Esophagus muscularis mucosa (tissue), 4 donors: ENCODE measurements around the gene SCLT1. TPM values are rescaled to one million over a fixed set of nuclear protein-coding genes. Genes with fewer than 3 reads are reported as not detected.

Experiments used
- DNase-seq: peaks from one replicate; pipeline ENCODE4 v3.0.0-alpha.2; 2017; ENCODE audit errors: extremely low spot score
- H3K27ac ChIP-seq, 4 donors: fragments of 200-600 bp; sonication (generic); replicated peaks in 1 of 4; 1 replicate in 3 of 4; 2 replicates in 1 of 4; pipeline ENCODE4 v1.5.1; 2016 to 2019; ENCODE audit warnings: mild to moderate bottlenecking in 1 of 4
- H3K27me3 ChIP-seq, 4 donors: fragments of 200-600 bp; sonication (generic); one replicate each; pipeline versions ENCODE4 v1.5.1 to v1.6.0; 2016 to 2019
- H3K36me3 ChIP-seq, 4 donors: fragments of 200-600 bp; sonication (generic); one replicate each; pipeline ENCODE4 v1.5.1; 2016 to 2019
- H3K4me1 ChIP-seq, 4 donors: fragments of 200-600 bp; sonication (generic); one replicate each; pipeline ENCODE4 v1.5.1; 2016 to 2019
- H3K4me3 ChIP-seq, 4 donors: fragments of 200-600 bp; sonication (generic); 1 replicate in 2 of 4; 2 replicates in 2 of 4; pipeline ENCODE4 v1.5.1; 2016 to 2019; ENCODE audit warnings: mild to moderate bottlenecking in 4 of 4, moderate library complexity in 1 of 4
- H3K9me3 ChIP-seq, 4 donors: fragments of 200-600 bp; sonication (generic); 1 replicate in 3 of 4; 2 replicates in 1 of 4; pipeline ENCODE4 v1.5.1; 2016 to 2019
- EP300 ChIP-seq: sonication (generic); formaldehyde crosslinking; IDR thresholded peaks from one replicate; pipeline ENCODE4 v1.6.1; 2017; ENCODE audit warnings: antibody characterized with exemption
- POLR2A ChIP-seq: fragments of 450-650 bp; IDR thresholded peaks from one replicate; pipeline ENCODE4 v1.6.1; 2017; ENCODE audit warnings: antibody characterized with exemption, moderate library complexity, mild to moderate bottlenecking, low read depth
- POLR2AphosphoS5 ChIP-seq, 2 donors: sonication (generic); formaldehyde crosslinking; IDR thresholded peaks; one replicate each; pipeline ENCODE4 v1.6.1; 2017; ENCODE audit warnings: antibody characterized with exemption in 2 of 2
- WGBS: methylation state at CpG from one replicate; pipeline ENCODE4 v1.1.5; 2018; 5-methylcytosine and 5-hydroxymethylcytosine counted together
- intact Hi-C: fragments of 100-400 bp; cut with DNase I; formaldehyde crosslinking; loops from one replicate; pipeline ENCODE4 v1.15.1; 2023
- total RNA-seq, 4 donors: library from RNA; depleted of rRNA; stranded (reverse); fragments of >200 nt; gene quantifications; one replicate each; pipeline versions ENCODE4 v1.1.0 to v1.2.1, GENCODE V29; 2016
- TF ChIP-seq, protein P1 (sequence below), 3 experiments: fragments of 200-600 bp in 2 of 3; fragments of 450-650 bp in 1 of 3; sonication (generic) in 2 of 3; IDR thresholded peaks; one replicate each; pipeline ENCODE4 v1.5.1; 2017 to 2019; ENCODE audit warnings: antibody characterized with exemption in 3 of 3, mild to moderate bottlenecking in 2 of 3, moderate library complexity in 1 of 3

SCLT1 gene
- total RNA-seq, 4 donors from 2014 or later: 6.4 to 12.5 (median 9.7) TPM

DNA sequence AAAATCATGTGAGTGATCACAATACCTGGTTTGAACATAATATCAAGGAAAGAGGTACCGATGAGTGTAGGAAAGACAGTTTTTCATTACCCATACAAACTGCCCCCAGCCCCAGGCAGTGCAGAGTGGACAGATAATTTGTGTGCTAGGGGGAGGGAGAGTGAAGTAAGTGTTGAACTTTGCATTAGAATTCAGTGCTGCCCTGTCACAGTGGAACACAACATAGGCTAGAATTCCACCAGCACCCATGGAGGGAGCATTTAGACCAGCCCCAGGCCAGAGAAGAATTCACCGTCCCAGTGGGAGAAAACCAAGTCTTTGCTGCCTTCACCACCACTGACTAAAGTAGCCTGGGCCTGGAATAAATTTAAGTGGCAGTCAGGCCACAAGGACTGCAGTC lies 107.3 kb downstream of the SCLT1 start:
- Histone ChIP-seq H3K27me3 (no peaks in the 10 kb centered on the region), H3K4me1 (no peaks in the 10 kb centered on the region), H3K4me3 (no peak overlapping the region), H3K27ac (no peak overlapping the region), H3K36me3 (peaks cover 0 to 24% (median 6%) of the 10 kb centered on the region in 4 donors), H3K9me3 (peaks cover 0 to 3% (median 0%) of the 10 kb centered on the region in 4 donors)
- 100% methylated on average over 2 of the region's 2 CpGs for WGBS
- no peak for DNase-seq
- no peak for TF ChIP-seq EP300
- TF ChIP-seq, protein P1, sequence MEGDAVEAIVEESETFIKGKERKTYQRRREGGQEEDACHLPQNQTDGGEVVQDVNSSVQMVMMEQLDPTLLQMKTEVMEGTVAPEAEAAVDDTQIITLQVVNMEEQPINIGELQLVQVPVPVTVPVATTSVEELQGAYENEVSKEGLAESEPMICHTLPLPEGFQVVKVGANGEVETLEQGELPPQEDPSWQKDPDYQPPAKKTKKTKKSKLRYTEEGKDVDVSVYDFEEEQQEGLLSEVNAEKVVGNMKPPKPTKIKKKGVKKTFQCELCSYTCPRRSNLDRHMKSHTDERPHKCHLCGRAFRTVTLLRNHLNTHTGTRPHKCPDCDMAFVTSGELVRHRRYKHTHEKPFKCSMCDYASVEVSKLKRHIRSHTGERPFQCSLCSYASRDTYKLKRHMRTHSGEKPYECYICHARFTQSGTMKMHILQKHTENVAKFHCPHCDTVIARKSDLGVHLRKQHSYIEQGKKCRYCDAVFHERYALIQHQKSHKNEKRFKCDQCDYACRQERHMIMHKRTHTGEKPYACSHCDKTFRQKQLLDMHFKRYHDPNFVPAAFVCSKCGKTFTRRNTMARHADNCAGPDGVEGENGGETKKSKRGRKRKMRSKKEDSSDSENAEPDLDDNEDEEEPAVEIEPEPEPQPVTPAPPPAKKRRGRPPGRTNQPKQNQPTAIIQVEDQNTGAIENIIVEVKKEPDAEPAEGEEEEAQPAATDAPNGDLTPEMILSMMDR (IDR thresholded peaks at IDR 0.05): no peak
- TF ChIP-seq POLR2A: no peak
- no peak for TF ChIP-seq POLR2AphosphoS5 (IDR thresholded peaks at IDR 0.05)
- intact Hi-C loops: no loop called here

GRCh38 chr4:128983771-128984485 lies 109.4 kb downstream of the SCLT1 start:
- Histone ChIP-seq H3K27ac (no peak overlapping the region), H3K36me3 (peaks cover 0 to 29% (median 6%) of the 10 kb centered on the region in 4 donors), H3K4me3 (no peak overlapping the region), H3K9me3 (peaks cover 0 to 3% (median 0%) of the 10 kb centered on the region in 4 donors), H3K4me1 (no peaks in the 10 kb centered on the region), H3K27me3 (no peaks in the 10 kb centered on the region)
- 77% methylated on average over 2 of the region's 2 CpGs for WGBS
- no peak for DNase-seq
- TF ChIP-seq, protein P1 (IDR thresholded peaks at IDR 0.05): no peak
- TF ChIP-seq POLR2A: no peak
- no peak for TF ChIP-seq EP300
- intact Hi-C loops: no loop called here

- intact Hi-C loops: no loop called here
- DNase-seq: no peak
- WGBS: 87% methylated on average over 6 of the region's 6 CpGs
Measured at GRCh38 chr4:128981377-128981776, 112.0 kb downstream of the SCLT1 start.

DNA sequence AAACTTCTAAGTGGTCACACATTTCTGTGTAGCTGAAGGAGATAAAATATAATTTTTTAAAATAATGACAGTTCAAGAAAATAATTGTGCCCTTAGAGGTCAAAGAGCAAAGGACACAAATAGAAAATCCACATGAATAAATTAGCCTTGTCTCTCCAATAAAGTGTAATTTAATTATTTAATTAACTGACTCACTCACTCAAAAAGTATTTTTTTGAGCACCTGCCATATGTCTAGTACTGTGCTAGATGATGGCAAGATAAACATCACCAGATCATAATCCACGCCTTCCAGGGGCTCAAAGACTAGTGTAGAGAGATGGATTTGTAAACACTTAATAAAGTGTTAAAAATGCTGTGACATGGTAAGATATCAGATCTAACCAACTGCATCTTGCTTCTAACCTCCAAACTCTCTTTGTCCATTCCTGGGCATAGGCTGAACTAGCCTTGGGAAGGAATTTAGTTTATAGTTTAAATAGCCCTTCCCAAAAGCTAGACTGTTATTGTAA lies 112.5 kb downstream of the SCLT1 start:
- H3K27me3 ChIP-seq: no peaks in the 10 kb centered on the region
- 78% methylated on average over 1 of the region's 1 CpG for WGBS
- H3K36me3 ChIP-seq: peaks cover 0 to 5% (median 0%) of the 10 kb centered on the region in 4 donors
- DNase-seq: no peak
- intact Hi-C loops: no loop called here
- no peak overlapping the region for H3K27ac ChIP-seq
- H3K4me1 ChIP-seq: no peaks in the 10 kb centered on the region
- no peak overlapping the region for H3K4me3 ChIP-seq
- TF ChIP-seq POLR2A: no peak
- no peak for TF ChIP-seq EP300
- no peaks in the 10 kb centered on the region for H3K9me3 ChIP-seq

More at GRCh38 chr4:128981377-128981776, 112.0 kb downstream of the SCLT1 start:
- TF ChIP-seq, protein P1 (IDR thresholded peaks at IDR 0.05): no peak
- TF ChIP-seq EP300: no peak
- no peak for TF ChIP-seq POLR2AphosphoS5 (IDR thresholded peaks at IDR 0.05)
- no peak for TF ChIP-seq POLR2A
- no peak overlapping the region for H3K4me3 ChIP-seq
- H3K27me3 ChIP-seq: no peaks in the 10 kb centered on the region
- no peaks in the 10 kb centered on the region for H3K4me1 ChIP-seq
- no peak overlapping the region for H3K27ac ChIP-seq
- no peaks in the 10 kb centered on the region for H3K9me3 ChIP-seq
- peaks cover 0 to 10% (median 2%) of the 10 kb centered on the region in 4 donors for H3K36me3 ChIP-seq

DNA sequence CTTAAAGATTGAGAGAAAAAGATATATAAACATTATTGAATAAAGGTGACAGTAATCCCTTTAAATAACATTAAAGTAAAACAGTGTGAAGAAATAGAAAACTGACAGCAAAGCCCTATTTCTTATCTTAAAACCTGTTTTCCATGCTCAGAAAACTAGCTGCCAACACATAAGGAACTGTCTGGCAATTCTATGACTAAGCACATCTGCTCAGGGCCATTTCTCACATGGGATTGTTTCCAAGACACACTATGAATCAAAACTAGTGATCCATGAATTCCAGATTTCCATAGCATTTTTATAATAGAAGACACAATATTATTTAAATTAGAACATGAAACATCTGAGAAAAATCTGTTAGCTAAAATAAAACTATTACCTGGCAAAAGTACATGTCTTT lies 113.4 kb downstream of the SCLT1 start:
- Histone ChIP-seq H3K27me3 (no peaks in the 10 kb centered on the region), H3K27ac (no peak overlapping the region), H3K4me1 (no peaks in the 10 kb centered on the region), H3K9me3 (no peaks in the 10 kb centered on the region), H3K36me3 (peaks cover 0 to 5% (median 0%) of the 10 kb centered on the region in 4 donors), H3K4me3 (no peak overlapping the region)
- TF ChIP-seq POLR2AphosphoS5 (IDR thresholded peaks at IDR 0.05) (no peak), EP300 (no peak), POLR2A (no peak)
- TF ChIP-seq, protein P1 (IDR thresholded peaks at IDR 0.05): no peak
- intact Hi-C loops: no loop called here
- DNase-seq: no peak
